Vagina (tissue), 2 donors: ENCODE data around the gene ZBTB47.

Experiments used
- CTCF ChIP-seq, 3 experiments: fragments of 450-650 bp in 2 of 3; fragments of 200-600 bp in 1 of 3; sonication (generic) in 1 of 3; IDR thresholded peaks; one replicate each; pipeline ENCODE4 v1.5.1; 2017 to 2019; ENCODE audit warnings: antibody characterized with exemption in 3 of 3, mild to moderate bottlenecking in 2 of 3, moderate library complexity in 2 of 3
- POLR2A ChIP-seq, 2 donors: fragments of 450-650 bp; IDR thresholded peaks; one replicate each; pipeline ENCODE4 v1.6.1; 2017; ENCODE audit warnings: antibody characterized with exemption in 2 of 2, mild to moderate bottlenecking in 2 of 2, moderate library complexity in 2 of 2
- POLR2AphosphoS5 ChIP-seq, 2 donors: sonication (generic); formaldehyde crosslinking; IDR thresholded peaks; one replicate each; pipeline ENCODE4 v1.9.0; 2017; ENCODE audit warnings: antibody characterized with exemption in 2 of 2, mild to moderate bottlenecking in 2 of 2, low read depth in 1 of 2; ENCODE audit not compliant: insufficient read depth in 1 of 2

DNA sequence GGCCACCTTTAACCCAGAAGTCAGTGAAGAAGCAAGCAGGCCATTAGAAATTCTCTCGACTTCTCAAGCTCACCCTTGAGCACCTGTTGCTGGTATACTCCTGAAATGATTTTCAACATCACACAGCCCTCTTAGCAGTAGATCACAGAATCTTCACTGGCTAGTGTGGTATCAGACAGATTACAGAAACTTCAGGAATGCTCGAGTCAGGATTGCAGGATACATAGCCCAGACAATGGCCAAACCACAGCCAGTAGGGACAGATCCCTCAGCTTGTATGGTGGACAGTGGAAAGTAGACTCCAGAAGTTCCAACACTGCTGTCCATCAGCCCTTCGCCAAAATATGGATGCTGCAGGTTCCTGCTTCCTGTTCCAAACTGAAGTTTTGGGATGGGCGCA, 27.3 kb downstream of the ZBTB47 start:
- TF ChIP-seq POLR2A (IDR thresholded peaks at IDR 0.05) (no peak), CTCF (IDR thresholded peaks at IDR 0.05) (no peak), POLR2AphosphoS5 (IDR thresholded peaks at IDR 0.05; ENCODE audit: insufficient read depth in 1 of 2, low read depth in 1 of 2) (no peak)
